ENCODE results near the gene KLF2.
"Not testable (repeated sequence)": the region's sequence is repeated elsewhere in the genome, so short reads cannot be mapped to it uniquely, and the experiment has no call there.

KLF2 gene

GRCh38 chr19:16324384-16325160 lies at the start of gene KLF2:
TSS of gene KLF2 (plus strand) at chr19:16324826. CDS start at chr19:16324924, 98 bp downstream.
- peak; percentile 55 to 66 (median 61) for DNase-seq (ENCODE audit: low read depth in 2 of 3, low spot score in 2 of 3)

- DNase-seq (ENCODE audit: low read depth in 2 of 3, low spot score in 2 of 3), result no peak
These were observed 44.3 kb upstream of the KLF2 start for GRCh38 chr19:16280306-16280705.

- DNase-seq (ENCODE audit: low read depth in 2 of 3, low spot score in 2 of 3), result no peak
These were observed 42.9 kb upstream of the KLF2 start for GRCh38 chr19:16281743-16282142.

- peak; percentile 48 to 52 (median 51) for DNase-seq (ENCODE audit: low read depth in 2 of 3, low spot score in 2 of 3)
These were observed 41.2 kb upstream of the KLF2 start for GRCh38 chr19:16283210-16284061.

GRCh38 chr19:16284505-16284904 lies 40.1 kb upstream of the KLF2 start:
- no peak for DNase-seq (ENCODE audit: low read depth in 2 of 3, low spot score in 2 of 3)

GRCh38 chr19:16285079-16285478 lies 39.5 kb upstream of the KLF2 start:
- DNase-seq (ENCODE audit: low read depth in 2 of 3, low spot score in 2 of 3), result not testable (repeated sequence)

GRCh38 chr19:16285769-16286498 lies 38.7 kb upstream of the KLF2 start:
- DNase-seq (ENCODE audit: low read depth in 2 of 3, low spot score in 2 of 3), result no peak

GRCh38 chr19:16288544-16288943 lies 36.1 kb upstream of the KLF2 start:
- DNase-seq (ENCODE audit: low read depth in 2 of 3, low spot score in 2 of 3), result no peak

- DNase-seq (ENCODE audit: low read depth in 2 of 3, low spot score in 2 of 3), result no peak
These were observed 35.0 kb upstream of the KLF2 start for GRCh38 chr19:16289594-16289993.

GRCh38 chr19:16290692-16291091 lies 33.9 kb upstream of the KLF2 start:
- DNase-seq (ENCODE audit: low read depth in 2 of 3, low spot score in 2 of 3), result no peak

GRCh38 chr19:16293118-16294091 lies 31.2 kb upstream of the KLF2 start:
- DNase-seq (ENCODE audit: low read depth in 2 of 3, low spot score in 2 of 3), result no peak

GRCh38 chr19:16295057-16295456 lies 29.6 kb upstream of the KLF2 start:
- no peak for DNase-seq (ENCODE audit: low read depth in 2 of 3, low spot score in 2 of 3)

GRCh38 chr19:16296713-16297112 lies 27.9 kb upstream of the KLF2 start:
- no peak for DNase-seq (ENCODE audit: low read depth in 2 of 3, low spot score in 2 of 3)

GRCh38 chr19:16297575-16298178 lies 26.9 kb upstream of the KLF2 start:
- no peak for DNase-seq (ENCODE audit: low read depth in 2 of 3, low spot score in 2 of 3)

GRCh38 chr19:16298334-16298733 lies 26.3 kb upstream of the KLF2 start:
- no peak for DNase-seq (ENCODE audit: low read depth in 2 of 3, low spot score in 2 of 3)

- DNase-seq (ENCODE audit: low read depth in 2 of 3, low spot score in 2 of 3), result no peak
These were observed 22.5 kb upstream of the KLF2 start for GRCh38 chr19:16301999-16302694.

- DNase-seq (ENCODE audit: low read depth in 2 of 3, low spot score in 2 of 3), result no peak
These were observed 20.9 kb upstream of the KLF2 start for GRCh38 chr19:16303755-16304154.

- DNase-seq (ENCODE audit: low read depth in 2 of 3, low spot score in 2 of 3), result not testable (repeated sequence)
These were observed 20.1 kb upstream of the KLF2 start for GRCh38 chr19:16304511-16304910.

GRCh38 chr19:16305060-16305459 lies 19.6 kb upstream of the KLF2 start:
- not testable (repeated sequence) for DNase-seq (ENCODE audit: low read depth in 2 of 3, low spot score in 2 of 3)
